Neural progenitor cell (in vitro differentiated cells): ENCODE results near the gene KLHL12. TPM values are rescaled to one million over a fixed set of nuclear protein-coding genes. Genes with fewer than 3 reads are reported as not detected.
A peak's percentile ranks its signal among the peaks of the same experiment; 100 is the strongest.

ENCODE experiments used
- DNase-seq: peaks from one replicate; pipeline ENCODE4 v3.0.0-alpha.2; 2016; ENCODE audit warnings: low spot score
- H2AFZ ChIP-seq: fragments of 200-600 bp; sonication (generic); replicated peaks from 2 replicates; pipeline ENCODE4 v1.6.1; 2016; ENCODE audit warnings: antibody characterized with exemption
- H3F3A ChIP-seq: fragments of 200-600 bp; sonication (generic); 2 replicates; pipeline ENCODE4 v1.6.1; 2016; ENCODE audit warnings: antibody characterized with exemption, low read depth
- H3K27ac ChIP-seq: fragments of 200-600 bp; sonication (generic); 2 replicates; pipeline ENCODE4 v1.5.1; 2016; ENCODE audit warnings: mild to moderate bottlenecking
- H3K27me3 ChIP-seq: fragments of 200-600 bp; sonication (generic); 2 replicates; pipeline ENCODE4 v1.6.1; 2016; ENCODE audit warnings: mild to moderate bottlenecking, moderate library complexity
- H3K36me3 ChIP-seq: fragments of 200-600 bp; sonication (generic); 2 replicates; pipeline ENCODE4 v1.5.1; 2016
- H3K4me1 ChIP-seq: fragments of 200-600 bp; sonication (generic); 2 replicates; pipeline ENCODE4 v1.6.1; 2016; ENCODE audit warnings: mixed run types
- H3K4me2 ChIP-seq: fragments of 200-600 bp; sonication (generic); 2 replicates; pipeline ENCODE4 v1.6.1; 2016
- H3K4me3 ChIP-seq: fragments of 200-600 bp; sonication (generic); 2 replicates; pipeline ENCODE4 v1.5.1; 2016
- H3K79me2 ChIP-seq: fragments of 200-600 bp; sonication (generic); 2 replicates; pipeline ENCODE4 v1.6.1; 2016; ENCODE audit warnings: low read depth
- H3K9ac ChIP-seq: fragments of 200-600 bp; sonication (generic); 2 replicates; pipeline ENCODE4 v1.6.1; 2016
- H3K9me3 ChIP-seq: fragments of 200-600 bp; sonication (generic); 2 replicates; pipeline ENCODE4 v1.5.1; 2016; ENCODE audit warnings: low read depth
- H4K20me1 ChIP-seq: fragments of 200-600 bp; sonication (generic); 2 replicates; pipeline ENCODE4 v1.6.1; 2016; ENCODE audit warnings: low read depth
- H3K27ac Mint-ChIP-seq: 3 replicates; pipeline ENCODE4 v1.8.0; 2021; ENCODE audit warnings: mixed read lengths
- H3K27me3 Mint-ChIP-seq: 2 replicates; pipeline ENCODE4 v1.8.0; 2022; ENCODE audit warnings: low read depth, mild to moderate bottlenecking, inconsistent platforms, moderate library complexity, mixed read lengths; ENCODE audit not compliant: insufficient read depth
- H3K36me3 Mint-ChIP-seq: 3 replicates; pipeline ENCODE4 v1.8.0; 2021; ENCODE audit warnings: mixed read lengths
- H3K4me1 Mint-ChIP-seq: 3 replicates; pipeline ENCODE4 v1.8.0; 2021; ENCODE audit warnings: mixed read lengths
- H3K4me3 Mint-ChIP-seq: 3 replicates; pipeline ENCODE4 v1.8.0; 2021; ENCODE audit warnings: mild to moderate bottlenecking, moderate library complexity, mixed read lengths
- H3K9me3 Mint-ChIP-seq: 3 replicates; pipeline ENCODE4 v1.8.0; 2020; ENCODE audit warnings: mixed read lengths
- CTCF ChIP-seq: fragments of 200-600 bp; sonication (generic); IDR thresholded peaks from 2 replicates; pipeline ENCODE4 v1.5.1; 2017; ENCODE audit warnings: antibody characterized with exemption, mild to moderate bottlenecking
- EZH2 ChIP-seq: fragments of 200-600 bp; sonication (generic); IDR thresholded peaks from 2 replicates; pipeline ENCODE4 v1.6.1; 2017; ENCODE audit warnings: antibody characterized with exemption, mild to moderate bottlenecking, moderate library complexity
- EZH2phosphoT487 ChIP-seq: fragments of 200-600 bp; sonication (generic); IDR thresholded peaks from 2 replicates; pipeline ENCODE4 v1.6.1; 2017; ENCODE audit warnings: antibody characterized with exemption
- total RNA-seq: library from RNA; depleted of rRNA; stranded (reverse); fragments of >200 nt; gene quantifications from 2 replicates; pipeline ENCODE4 v1.2.3, GENCODE V29; 2015; ENCODE audit warnings: low replicate concordance

Gene KLHL12
- total RNA-seq, 1 donor from 2014 or later: 51.4 TPM

GRCh38 chr1:202861420-202862132, 65.5 kb downstream of the KLHL12 start:
- no peak for TF ChIP-seq EZH2phosphoT487
- no peak for TF ChIP-seq CTCF
- TF ChIP-seq EZH2: no peak
- Histone ChIP-seq H3K4me1 (peaks cover 10% of the 10 kb centered on the region), H3F3A (peaks cover 20% of the 10 kb centered on the region), H3K79me2 (peaks cover 40% of the 10 kb centered on the region), H3K36me3 (no peaks in the 10 kb centered on the region), H3K4me3 (peak overlapping the region; percentile 92), H3K9me3 (no peaks in the 10 kb centered on the region), H3K27ac (peak overlapping the region; percentile 20), H3K27me3 (no peaks in the 10 kb centered on the region), H3K9ac (peak overlapping the region; percentile 49), H3K4me2 (peak overlapping the region; percentile 87), H2AFZ (peak overlapping the region; percentile 92), H4K20me1 (peaks cover 6% of the 10 kb centered on the region)
- Mint-ChIP-seq H3K4me3 (peak overlapping the region; percentile 92), H3K27me3 (peaks cover 10% of the 10 kb centered on the region), H3K9me3 (no peaks in the 10 kb centered on the region), H3K36me3 (peaks cover 2% of the 10 kb centered on the region), H3K27ac (peak overlapping the region; percentile 33), H3K4me1 (peaks cover 10% of the 10 kb centered on the region)
- peak; percentile 97 for DNase-seq

DNA sequence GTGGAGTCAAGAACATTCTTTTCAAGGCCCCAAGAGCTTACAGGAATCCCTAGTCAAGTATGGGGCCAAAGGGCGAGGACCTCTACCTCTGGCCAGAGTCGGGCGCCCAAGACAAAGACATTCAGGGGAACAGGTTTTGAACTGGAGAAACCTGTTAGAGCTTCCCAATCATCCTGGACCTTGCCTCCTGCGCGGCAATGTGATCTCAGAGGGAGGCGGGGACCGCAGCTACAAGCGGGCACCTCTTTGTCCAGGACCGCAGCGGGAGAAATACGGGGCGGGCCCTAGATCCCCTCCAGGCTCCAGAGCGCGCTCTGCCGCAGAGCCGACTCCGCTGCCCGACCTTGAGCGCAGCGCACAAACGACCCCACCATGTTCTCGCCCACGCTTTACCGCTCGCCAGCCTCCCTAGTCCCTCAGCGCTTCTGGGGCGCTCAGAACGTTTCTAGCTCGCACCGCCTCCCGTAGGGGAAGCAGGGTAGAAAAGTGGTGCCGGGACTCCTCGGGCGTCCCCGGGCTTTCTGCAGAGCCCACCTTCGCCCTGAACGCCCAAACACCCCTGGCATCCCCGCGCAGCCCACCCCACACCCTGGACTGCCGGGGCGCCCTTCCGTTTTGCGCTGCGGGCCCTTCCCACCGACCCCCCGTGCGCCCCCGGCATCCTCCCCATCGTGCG, 66.2 kb downstream of the KLHL12 start:
- Histone ChIP-seq H3K4me1 (peaks cover 10% of the 10 kb centered on the region), H4K20me1 (peaks cover 6% of the 10 kb centered on the region), H3K4me2 (peak overlapping the region; percentile 87), H3K79me2 (peaks cover 40% of the 10 kb centered on the region), H3K27me3 (no peaks in the 10 kb centered on the region), H3F3A (peaks cover 20% of the 10 kb centered on the region), H3K4me3 (peak overlapping the region; percentile 92), H3K27ac (peak overlapping the region; percentile 20), H3K9me3 (no peaks in the 10 kb centered on the region), H3K36me3 (no peaks in the 10 kb centered on the region), H2AFZ (peak overlapping the region; percentile 59), H3K9ac (peak overlapping the region; percentile 49)
- no peak for TF ChIP-seq CTCF
- no peak for TF ChIP-seq EZH2phosphoT487
- no peak for TF ChIP-seq EZH2
- Mint-ChIP-seq H3K4me3 (peak overlapping the region; percentile 92), H3K27ac (no peak overlapping the region), H3K4me1 (peaks cover 10% of the 10 kb centered on the region), H3K36me3 (peaks cover 3% of the 10 kb centered on the region), H3K27me3 (peaks cover 11% of the 10 kb centered on the region), H3K9me3 (no peaks in the 10 kb centered on the region)
- peak; percentile 85 for DNase-seq

DNA sequence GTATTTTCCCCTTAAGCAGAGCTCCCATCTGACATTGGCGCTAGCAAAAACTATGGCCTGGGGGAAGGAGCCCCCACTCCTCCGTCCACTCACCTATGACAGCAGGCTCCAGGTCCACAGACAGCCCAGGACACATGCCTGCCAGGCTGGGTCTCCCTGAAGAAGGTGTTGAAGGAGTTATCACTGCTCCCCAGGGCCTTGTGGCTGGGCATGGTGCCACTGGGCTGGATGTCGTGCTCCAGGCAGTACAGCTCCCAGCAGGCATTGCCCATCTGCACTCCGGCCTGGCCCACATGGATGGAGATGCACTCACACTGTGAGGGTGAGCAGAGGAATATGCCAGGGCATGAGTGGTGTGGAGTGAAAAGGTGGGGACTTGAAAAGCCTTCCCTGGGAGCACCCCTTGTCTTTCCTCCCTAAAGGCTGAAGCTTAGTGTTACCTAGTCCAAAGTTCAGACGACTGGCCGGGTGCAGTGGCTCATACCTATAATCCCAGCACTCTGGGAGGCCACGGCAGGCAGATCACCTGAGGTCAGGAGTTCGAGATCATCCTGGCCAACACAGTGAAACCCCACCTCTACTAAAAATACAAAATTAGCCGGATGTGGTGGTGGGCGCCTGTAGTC, 68.1 kb downstream of the KLHL12 start:
- Histone ChIP-seq H3K27ac (no peak overlapping the region), H3K4me1 (peaks cover 10% of the 10 kb centered on the region), H3K36me3 (no peaks in the 10 kb centered on the region), H3K9ac (no peak overlapping the region), H3K4me3 (no peak overlapping the region), H3K9me3 (no peaks in the 10 kb centered on the region), H3K79me2 (peaks cover 40% of the 10 kb centered on the region), H4K20me1 (peaks cover 6% of the 10 kb centered on the region), H3F3A (peaks cover 20% of the 10 kb centered on the region), H3K27me3 (no peaks in the 10 kb centered on the region), H2AFZ (no peak overlapping the region), H3K4me2 (no peak overlapping the region)
- Mint-ChIP-seq H3K27me3 (peaks cover 8% of the 10 kb centered on the region), H3K4me3 (no peak overlapping the region), H3K36me3 (peaks cover 8% of the 10 kb centered on the region), H3K9me3 (no peaks in the 10 kb centered on the region), H3K27ac (no peak overlapping the region), H3K4me1 (peaks cover 10% of the 10 kb centered on the region)
- DNase-seq: no peak
- TF ChIP-seq EZH2 (no peak), EZH2phosphoT487 (no peak), CTCF (no peak)
